Measurements from ENCODE around the gene SLC47A2. TPM values are rescaled to one million over a fixed set of nuclear protein-coding genes. Genes with fewer than 3 reads are reported as not detected.
A peak's percentile ranks its signal among the peaks of the same experiment; 100 is the strongest.
"Not testable (repeated sequence)": the region's sequence is repeated elsewhere in the genome, so short reads cannot be mapped to it uniquely, and the experiment has no call there.

The SLC47A2 gene
- total RNA-seq, 1 experiment from 2014 or later, result not detected

GRCh38 chr17:19671433-19671832 is 45.0 kb downstream of the SLC47A2 start:
- DNase-seq (ENCODE audit: low spot score), result no peak

DNA sequence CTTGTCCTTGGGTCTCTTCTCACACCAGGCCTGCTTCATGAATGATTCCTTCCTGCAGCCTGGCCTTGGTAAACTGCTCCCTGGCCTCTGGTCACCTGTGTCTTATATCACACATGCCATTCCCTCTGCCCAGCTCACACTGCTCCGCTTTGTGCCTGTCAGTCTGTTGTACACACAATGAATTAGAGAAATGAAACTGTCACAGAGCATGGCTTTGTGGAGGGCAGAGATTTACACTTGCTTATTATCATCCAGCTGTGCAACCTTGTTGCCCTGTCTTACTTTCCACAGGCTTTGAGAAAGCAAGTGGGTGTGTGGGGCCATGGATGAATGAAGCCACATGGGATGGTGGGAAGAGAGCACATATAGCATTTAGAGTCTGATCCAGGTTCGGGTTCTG is 45.5 kb downstream of the SLC47A2 start:
- DNase-seq (ENCODE audit: low spot score), result no peak

- not testable (repeated sequence) for DNase-seq (ENCODE audit: low spot score)
Observed at GRCh38 chr17:19669680-19670079, 46.7 kb downstream of the SLC47A2 start.

- DNase-seq (ENCODE audit: low spot score), result no peak
Observed at GRCh38 chr17:19664821-19665181, 51.6 kb downstream of the SLC47A2 start.

DNA sequence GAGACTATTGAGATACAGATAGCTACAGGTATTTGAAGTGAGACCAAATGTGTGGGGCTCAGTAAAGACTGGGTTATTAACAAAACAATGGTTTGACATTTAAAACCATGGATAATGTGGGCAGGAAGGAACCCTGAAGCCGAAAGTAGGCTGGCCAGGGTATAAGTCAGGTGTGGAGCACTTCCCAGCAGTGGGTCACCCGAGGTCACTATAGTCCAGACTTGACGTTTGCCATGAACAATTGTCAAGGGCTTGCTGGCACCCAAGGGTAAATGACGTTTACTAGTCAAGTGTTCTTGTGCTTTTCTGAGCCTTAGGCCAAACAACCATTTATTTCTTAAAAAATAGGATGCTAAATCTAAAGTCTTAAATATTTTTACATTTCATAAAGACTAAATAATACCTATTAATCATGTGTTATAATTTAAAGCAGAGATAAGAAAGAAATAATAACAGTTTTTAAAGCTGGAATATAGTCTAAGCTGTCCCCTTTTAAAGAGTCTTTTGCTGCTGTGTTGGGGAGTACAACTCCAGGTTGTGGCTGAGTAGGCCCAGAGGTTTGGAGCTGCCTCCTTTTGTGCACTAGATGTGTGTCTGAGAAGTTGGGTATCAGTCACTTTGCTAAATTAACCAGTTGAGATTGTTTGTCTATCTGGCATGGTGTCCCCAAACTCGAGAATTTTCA is 52.1 kb downstream of the SLC47A2 start:
- DNase-seq (ENCODE audit: low spot score), result no peak

GRCh38 chr17:19663097-19663496 is 53.3 kb downstream of the SLC47A2 start:
- no peak for DNase-seq (ENCODE audit: low spot score)

DNA sequence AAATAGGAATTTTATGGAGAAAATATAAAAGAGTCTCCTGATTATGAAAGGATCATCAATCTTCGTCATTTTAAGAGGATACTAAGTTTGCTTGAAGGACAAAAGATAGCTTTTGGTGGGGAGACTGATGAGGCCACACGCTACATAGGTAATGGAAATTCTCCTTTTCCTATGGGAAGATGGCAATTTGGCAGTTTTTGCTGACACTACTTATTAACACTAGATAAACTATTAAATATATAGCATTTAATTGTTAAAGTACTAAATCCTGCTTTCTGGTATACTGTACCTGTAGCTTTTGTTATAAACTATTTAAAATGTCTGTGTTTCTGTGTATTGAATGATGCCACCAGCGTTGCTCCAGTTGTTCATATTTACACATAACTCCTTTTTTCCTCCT is 55.3 kb downstream of the SLC47A2 start:
- no peak for DNase-seq (ENCODE audit: low spot score)

GRCh38 chr17:19660219-19660870 is 56.0 kb downstream of the SLC47A2 start:
- DNase-seq (ENCODE audit: low spot score), result no peak

GRCh38 chr17:19659366-19660177 is 56.8 kb downstream of the SLC47A2 start:
- no peak for DNase-seq (ENCODE audit: low spot score)

DNA sequence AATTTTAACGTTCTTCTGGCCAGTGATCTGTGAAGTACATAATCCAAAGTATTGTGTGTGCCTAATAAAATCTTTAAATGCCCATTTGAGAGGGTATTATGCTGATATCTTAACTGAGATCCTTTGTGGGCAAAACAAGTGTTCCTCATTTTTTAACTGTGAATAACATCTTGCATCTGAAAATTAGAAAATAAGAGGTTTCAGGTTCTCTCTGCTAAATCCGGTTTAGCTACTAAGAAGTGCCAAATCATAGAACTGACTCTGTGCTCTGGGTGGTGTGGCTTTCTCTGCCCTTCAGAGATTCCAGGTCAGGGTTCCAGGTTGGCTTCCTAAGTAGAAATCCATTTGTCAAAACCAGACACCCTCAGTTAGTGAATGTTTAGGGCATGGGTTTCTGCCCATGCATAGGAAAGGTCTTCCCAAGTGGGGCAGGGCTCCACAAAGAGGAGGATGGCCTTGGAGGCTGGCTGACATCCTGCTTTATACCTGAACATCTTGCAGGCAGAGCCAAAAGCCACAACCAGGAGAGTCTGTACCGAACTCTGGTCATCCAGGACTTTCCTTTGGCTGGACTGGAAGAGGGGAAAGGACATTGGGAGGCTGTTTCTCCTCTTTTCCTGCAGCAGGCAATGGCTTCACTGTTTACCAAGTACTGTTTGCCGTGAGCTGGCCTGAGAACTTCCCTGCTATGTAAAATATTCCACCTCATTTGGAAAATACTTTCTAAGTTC is 59.4 kb downstream of the SLC47A2 start:
- DNase-seq (ENCODE audit: low spot score), result no peak

GRCh38 chr17:19656336-19656735 is 60.0 kb downstream of the SLC47A2 start:
- no peak for DNase-seq (ENCODE audit: low spot score)

- DNase-seq (ENCODE audit: low spot score), result no peak
Observed at GRCh38 chr17:19654896-19655295, 61.5 kb downstream of the SLC47A2 start.

- DNase-seq (ENCODE audit: low spot score), result no peak
Observed at GRCh38 chr17:19654342-19654886, 62.0 kb downstream of the SLC47A2 start.

- DNase-seq (ENCODE audit: low spot score), result no peak
Observed at GRCh38 chr17:19652595-19652994, 63.8 kb downstream of the SLC47A2 start.

- no peak for DNase-seq (ENCODE audit: low spot score)
Observed at GRCh38 chr17:19651451-19652238, 64.7 kb downstream of the SLC47A2 start.

- peak; percentile 26 for DNase-seq (ENCODE audit: low spot score)
Observed at GRCh38 chr17:19650826-19651225, 65.6 kb downstream of the SLC47A2 start.

- DNase-seq (ENCODE audit: low spot score), result no peak
Observed at GRCh38 chr17:19649274-19649541, 67.2 kb downstream of the SLC47A2 start.

GRCh38 chr17:19648475-19649273 is 67.7 kb downstream of the SLC47A2 start, which contains the start of gene ALDH3A2:
ALDH3A2 (plus strand) TSS chr17:19648751; CDS start chr17:19648972, 221 bp downstream.
- peak; percentile 93 for DNase-seq (ENCODE audit: low spot score)

- peak; percentile 46 for DNase-seq (ENCODE audit: low spot score)
Observed at GRCh38 chr17:19647697-19648474, 68.5 kb downstream of the SLC47A2 start.

Measured in H4 (cell line).